SK-N-SH treated with all-trans-retinoic acid at 6 μM for 48 hours (cell line): ENCODE results near the gene ZSWIM8.

Experiments used
- ATAC-seq: fragments of 200-7000 bp; cut with Tn5 transposase; 3 replicates; pipeline ENCODE4 v1.9.1; 2020; ENCODE audit warnings: mild to moderate bottlenecking, moderate library complexity
- ARNTL ChIP-seq: fragments of 450-650 bp; formaldehyde crosslinking; IDR thresholded peaks from 2 replicates; pipeline ENCODE4 v1.5.0; 2020; ENCODE audit warnings: low read depth, mild to moderate bottlenecking, moderate library complexity, borderline replicate concordance
- BACH2 ChIP-seq: fragments of 250-450 bp; sonication (Bioruptor Pico); IDR thresholded peaks from 2 replicates; pipeline ENCODE4 v1.9.0; 2021; ENCODE audit warnings: mild to moderate bottlenecking, borderline replicate concordance
- CREB5 ChIP-seq: fragments of 250-450 bp; sonication (Bioruptor Pico); IDR thresholded peaks from 2 replicates; pipeline ENCODE4 v1.5.1; 2020; ENCODE audit warnings: low read depth, mild to moderate bottlenecking, moderate library complexity
- CSRNP3 ChIP-seq: fragments of 250-450 bp; sonication (Bioruptor Pico); IDR thresholded peaks from 2 replicates; pipeline ENCODE4 v1.5.1; 2021; ENCODE audit warnings: mild to moderate bottlenecking, moderate library complexity
- ESRRG ChIP-seq: fragments of 250-450 bp; sonication (Bioruptor Pico); IDR thresholded peaks from 2 replicates; pipeline ENCODE4 v1.6.1; 2021; ENCODE audit warnings: mild to moderate bottlenecking
- GLIS3 ChIP-seq: fragments of 250-450 bp; sonication (Bioruptor Pico); IDR thresholded peaks from 2 replicates; pipeline ENCODE4 v1.5.0; 2020; ENCODE audit warnings: mild to moderate bottlenecking, moderate library complexity
- ISL1 ChIP-seq: fragments of 250-450 bp; sonication (Bioruptor Pico); IDR thresholded peaks from 2 replicates; pipeline ENCODE4 v2.1.2; 2022; ENCODE audit warnings: mild to moderate bottlenecking, moderate library complexity
- OSR1 ChIP-seq: fragments of 250-450 bp; sonication (Bioruptor Pico); IDR thresholded peaks from 2 replicates; pipeline ENCODE4 v1.8.0; 2022; ENCODE audit warnings: moderate library complexity, mild to moderate bottlenecking, inconsistent platforms
- PATZ1 ChIP-seq: fragments of 250-450 bp; sonication (Bioruptor Pico); IDR thresholded peaks from 2 replicates; pipeline ENCODE4 v1.8.0; 2020; ENCODE audit warnings: mild to moderate bottlenecking, moderate library complexity, borderline replicate concordance
- PPARA ChIP-seq: fragments of 250-450 bp; sonication (Bioruptor Pico); IDR thresholded peaks from 2 replicates; pipeline ENCODE4 v1.5.0; 2020; ENCODE audit warnings: mild to moderate bottlenecking, borderline replicate concordance
- RARB ChIP-seq: fragments of 250-450 bp; sonication (Bioruptor Pico); IDR thresholded peaks from 2 replicates; pipeline ENCODE4 v1.8.0; 2021; ENCODE audit warnings: mild to moderate bottlenecking, moderate library complexity
- SNAI2 ChIP-seq: fragments of 250-450 bp; sonication (Bioruptor Pico); IDR thresholded peaks from 2 replicates; pipeline ENCODE4 v1.5.0; 2020; ENCODE audit warnings: mild to moderate bottlenecking, moderate library complexity
- TCF4 ChIP-seq: fragments of 250-450 bp; sonication (Bioruptor Pico); IDR thresholded peaks from 2 replicates; pipeline ENCODE4 v1.8.0; 2021; ENCODE audit warnings: mild to moderate bottlenecking, moderate library complexity, borderline replicate concordance
- TOX ChIP-seq: fragments of 250-450 bp; sonication (Bioruptor Pico); IDR thresholded peaks from 2 replicates; pipeline ENCODE4 v1.8.0; 2021; ENCODE audit warnings: mild to moderate bottlenecking, moderate library complexity, borderline replicate concordance
- ZC3H10 ChIP-seq: fragments of 250-450 bp; sonication (Bioruptor Pico); IDR thresholded peaks from 2 replicates; pipeline ENCODE4 v1.5.1; 2021; ENCODE audit warnings: mild to moderate bottlenecking, moderate library complexity
- ZFP30 ChIP-seq: fragments of 450-650 bp; formaldehyde crosslinking; IDR thresholded peaks from 2 replicates; pipeline ENCODE4 v1.5.0; 2022; ENCODE audit warnings: mild to moderate bottlenecking, moderate library complexity
- ZNF565 ChIP-seq: fragments of 450-650 bp; formaldehyde crosslinking; conservative IDR thresholded peaks from 2 replicates; pipeline ENCODE4 v1.5.0; 2020; ENCODE audit warnings: low read depth, mild to moderate bottlenecking, moderate library complexity
- ZNF70 ChIP-seq: fragments of 450-650 bp; formaldehyde crosslinking; IDR thresholded peaks from 2 replicates; pipeline ENCODE4 v1.5.0; 2020; ENCODE audit warnings: mild to moderate bottlenecking, moderate library complexity
- ZNF8 ChIP-seq: fragments of 450-650 bp; formaldehyde crosslinking; IDR thresholded peaks from 2 replicates; pipeline ENCODE4 v1.5.0; 2020; ENCODE audit warnings: mild to moderate bottlenecking, moderate library complexity
- TF ChIP-seq, protein P1 (sequence below): fragments of 250-450 bp; sonication (Bioruptor Pico); IDR thresholded peaks from 2 replicates; pipeline ENCODE4 v1.5.0; 2020; ENCODE audit warnings: mild to moderate bottlenecking, moderate library complexity

The ZSWIM8 gene

DNA sequence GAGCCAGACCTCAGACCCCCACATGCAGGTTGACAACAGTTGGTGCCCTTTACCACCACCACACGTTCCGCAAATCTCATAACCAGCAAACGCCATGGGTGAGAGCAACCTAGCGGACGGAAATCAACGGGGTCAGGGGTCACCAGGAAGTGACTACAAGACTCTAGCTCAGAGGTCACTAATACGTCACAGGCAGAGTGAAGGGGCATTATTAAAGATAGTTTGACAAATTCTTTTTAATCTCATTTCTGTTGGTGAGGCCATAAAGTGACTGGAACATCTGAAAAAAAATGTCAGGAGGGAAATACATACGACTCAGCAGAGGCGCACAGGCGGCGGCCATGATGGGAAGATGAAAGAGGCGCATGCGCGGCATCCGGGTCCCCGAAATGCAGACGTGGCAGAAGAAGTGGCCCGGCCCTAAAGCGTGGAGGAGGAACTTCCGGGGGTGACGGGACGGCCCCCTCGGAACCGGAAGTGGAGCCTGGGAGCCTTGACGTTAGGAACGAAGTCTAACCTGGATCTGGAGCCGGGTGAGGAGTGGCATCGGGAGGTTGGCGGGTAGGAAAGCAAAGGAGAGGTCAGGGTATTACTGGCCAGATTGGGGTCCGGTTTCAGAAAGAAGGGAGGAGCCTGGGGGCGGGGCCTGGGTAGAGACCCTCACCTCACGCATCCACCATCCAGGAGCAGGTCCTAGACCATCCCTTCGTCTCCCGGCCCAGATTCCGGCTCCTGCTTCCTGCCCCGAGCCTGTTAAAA lies 41.3 kb upstream of the ZSWIM8 start, which contains the start of gene SEC24C:
SEC24C (plus strand) TSS at position 468 of the 759 bp plus-strand sequence. CDS start 2,461 bp downstream, outside the sequence.
- TF ChIP-seq RARB (CRISPR knock-in tag) (peak; percentile 21; the same call in 1 of the 2 replicates), TCF4 (CRISPR knock-in tag) (no peak), PATZ1 (CRISPR knock-in tag) (peak; percentile 31; the same call in 1 of the 2 replicates)
- peak; percentile 91 for ATAC-seq

DNA sequence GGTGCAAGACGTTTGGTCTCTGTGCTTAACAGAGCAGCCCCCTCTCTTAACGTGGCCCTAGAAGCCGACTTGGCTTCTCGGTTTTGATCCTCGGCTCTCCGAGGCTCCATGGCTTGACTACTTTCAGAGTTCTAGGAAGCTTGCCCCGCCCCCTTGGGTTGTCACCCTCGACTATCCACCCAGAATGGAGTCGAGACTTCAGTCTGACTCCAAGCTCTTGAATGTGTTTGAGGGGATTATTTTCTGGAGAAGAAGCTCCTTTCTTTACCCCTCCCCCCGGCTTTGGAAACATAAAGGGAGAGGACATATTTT lies 40.8 kb upstream of the ZSWIM8 start:
- TF ChIP-seq CSRNP3 (CRISPR knock-in tag): no peak
- TF ChIP-seq ESRRG (CRISPR knock-in tag): no peak
- ATAC-seq: peak; percentile 79

DNA sequence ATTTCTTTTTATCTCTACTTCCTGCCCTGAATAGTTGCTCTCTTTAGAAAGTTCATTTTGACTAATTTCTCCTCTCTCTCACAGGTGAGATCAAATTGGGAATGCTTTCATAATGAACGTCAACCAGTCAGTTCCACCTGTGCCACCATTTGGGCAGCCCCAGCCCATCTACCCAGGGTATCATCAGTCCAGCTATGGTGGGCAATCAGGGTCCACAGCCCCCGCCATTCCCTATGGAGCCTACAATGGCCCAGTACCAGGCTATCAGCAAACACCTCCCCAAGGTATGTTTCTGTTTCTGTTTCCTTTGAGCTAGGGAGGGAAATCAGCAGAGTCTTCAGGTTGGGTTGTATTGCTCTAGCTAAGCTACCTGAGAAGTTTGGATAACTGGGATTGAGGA lies 38.7 kb upstream of the ZSWIM8 start:
- no peak for ATAC-seq
- TF ChIP-seq ZFP30 (CRISPR knock-in tag) (no peak), PATZ1 (CRISPR knock-in tag) (no peak), BACH2 (CRISPR knock-in tag) (no peak), ESRRG (CRISPR knock-in tag) (no peak), OSR1 (CRISPR knock-in tag) (no peak), ZNF8 (CRISPR knock-in tag) (no peak), CREB5 (CRISPR knock-in tag) (no peak), CSRNP3 (CRISPR knock-in tag) (no peak), PPARA (CRISPR knock-in tag) (no peak), TOX (CRISPR knock-in tag) (no peak), TCF4 (CRISPR knock-in tag) (no peak), RARB (CRISPR knock-in tag) (no peak), ZC3H10 (CRISPR knock-in tag) (no peak), ARNTL (no peak), ISL1 (no peak), ZNF70 (CRISPR knock-in tag) (no peak), GLIS3 (CRISPR knock-in tag) (no peak), ZNF565 (no peak), SNAI2 (CRISPR knock-in tag) (no peak)
- TF ChIP-seq, protein P1, sequence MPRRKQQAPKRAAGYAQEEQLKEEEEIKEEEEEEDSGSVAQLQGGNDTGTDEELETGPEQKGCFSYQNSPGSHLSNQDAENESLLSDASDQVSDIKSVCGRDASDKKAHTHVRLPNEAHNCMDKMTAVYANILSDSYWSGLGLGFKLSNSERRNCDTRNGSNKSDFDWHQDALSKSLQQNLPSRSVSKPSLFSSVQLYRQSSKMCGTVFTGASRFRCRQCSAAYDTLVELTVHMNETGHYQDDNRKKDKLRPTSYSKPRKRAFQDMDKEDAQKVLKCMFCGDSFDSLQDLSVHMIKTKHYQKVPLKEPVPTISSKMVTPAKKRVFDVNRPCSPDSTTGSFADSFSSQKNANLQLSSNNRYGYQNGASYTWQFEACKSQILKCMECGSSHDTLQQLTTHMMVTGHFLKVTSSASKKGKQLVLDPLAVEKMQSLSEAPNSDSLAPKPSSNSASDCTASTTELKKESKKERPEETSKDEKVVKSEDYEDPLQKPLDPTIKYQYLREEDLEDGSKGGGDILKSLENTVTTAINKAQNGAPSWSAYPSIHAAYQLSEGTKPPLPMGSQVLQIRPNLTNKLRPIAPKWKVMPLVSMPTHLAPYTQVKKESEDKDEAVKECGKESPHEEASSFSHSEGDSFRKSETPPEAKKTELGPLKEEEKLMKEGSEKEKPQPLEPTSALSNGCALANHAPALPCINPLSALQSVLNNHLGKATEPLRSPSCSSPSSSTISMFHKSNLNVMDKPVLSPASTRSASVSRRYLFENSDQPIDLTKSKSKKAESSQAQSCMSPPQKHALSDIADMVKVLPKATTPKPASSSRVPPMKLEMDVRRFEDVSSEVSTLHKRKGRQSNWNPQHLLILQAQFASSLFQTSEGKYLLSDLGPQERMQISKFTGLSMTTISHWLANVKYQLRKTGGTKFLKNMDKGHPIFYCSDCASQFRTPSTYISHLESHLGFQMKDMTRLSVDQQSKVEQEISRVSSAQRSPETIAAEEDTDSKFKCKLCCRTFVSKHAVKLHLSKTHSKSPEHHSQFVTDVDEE (CRISPR knock-in tag): no peak
